ENCODE measurements around the gene TTC39C.

TTC39C gene

GRCh38 chr18:24003903-24004640 lies 10.5 kb upstream of the TTC39C start:
- peak overlapping the region; percentile 45 for H3K27ac Mint-ChIP-seq
- H3K27me3 Mint-ChIP-seq = no peaks in the 10 kb centered on the region
- H3K36me3 Mint-ChIP-seq (ENCODE audit: low read depth) = no peaks in the 10 kb centered on the region
- no peaks in the 10 kb centered on the region for H3K9me3 Mint-ChIP-seq
- no peak overlapping the region for H3K4me3 Mint-ChIP-seq
- peaks cover 70% of the 10 kb centered on the region for H3K4me1 Mint-ChIP-seq (ENCODE audit: low read depth)
- no peak for DNase-seq

- Mint-ChIP-seq H3K27me3 (no peaks in the 10 kb centered on the region), H3K9me3 (no peaks in the 10 kb centered on the region), H3K4me1 (ENCODE audit: low read depth) (peaks cover 77% of the 10 kb centered on the region), H3K27ac (no peak overlapping the region), H3K36me3 (ENCODE audit: low read depth) (no peaks in the 10 kb centered on the region), H3K4me3 (no peak overlapping the region)
- no peak for DNase-seq
Observed at GRCh38 chr18:24006712-24007313, 7.7 kb upstream of the TTC39C start.

GRCh38 chr18:24009246-24009645 lies 5.3 kb upstream of the TTC39C start:
- H3K27ac Mint-ChIP-seq = peak overlapping the region; percentile 2

GRCh38 chr18:24009651-24010333 lies 4.8 kb upstream of the TTC39C start:
- Mint-ChIP-seq H3K4me3 (no peak overlapping the region), H3K36me3 (ENCODE audit: low read depth) (no peaks in the 10 kb centered on the region), H3K27ac (peak overlapping the region; percentile 2), H3K4me1 (ENCODE audit: low read depth) (peaks cover 66% of the 10 kb centered on the region), H3K9me3 (no peaks in the 10 kb centered on the region), H3K27me3 (no peaks in the 10 kb centered on the region)
- DNase-seq = no peak

More at GRCh38 chr18:24009246-24009645, 5.3 kb upstream of the TTC39C start:
- Mint-ChIP-seq H3K4me1 (ENCODE audit: low read depth) (peaks cover 72% of the 10 kb centered on the region), H3K27me3 (no peaks in the 10 kb centered on the region), H3K9me3 (no peaks in the 10 kb centered on the region), H3K4me3 (no peak overlapping the region), H3K36me3 (ENCODE audit: low read depth) (no peaks in the 10 kb centered on the region)
- no peak for DNase-seq

- Mint-ChIP-seq H3K36me3 (ENCODE audit: low read depth) (peaks cover 8% of the 10 kb centered on the region), H3K9me3 (no peaks in the 10 kb centered on the region), H3K4me1 (ENCODE audit: low read depth) (peaks cover 65% of the 10 kb centered on the region), H3K27me3 (no peaks in the 10 kb centered on the region), H3K4me3 (no peak overlapping the region), H3K27ac (no peak overlapping the region)
- no peak for DNase-seq
Observed at GRCh38 chr18:24010673-24011072, 3.9 kb upstream of the TTC39C start.

GRCh38 chr18:24011123-24011917 lies 3.2 kb upstream of the TTC39C start:
- DNase-seq = no peak
- H3K9me3 Mint-ChIP-seq = no peaks in the 10 kb centered on the region
- peaks cover 12% of the 10 kb centered on the region for H3K36me3 Mint-ChIP-seq (ENCODE audit: low read depth)
- H3K4me3 Mint-ChIP-seq = peak overlapping the region; percentile 42
- no peaks in the 10 kb centered on the region for H3K27me3 Mint-ChIP-seq
- H3K27ac Mint-ChIP-seq = peak overlapping the region; percentile 54
- peaks cover 72% of the 10 kb centered on the region for H3K4me1 Mint-ChIP-seq (ENCODE audit: low read depth)

GRCh38 chr18:24013051-24013450 lies 1.5 kb upstream of the TTC39C start:
- no peaks in the 10 kb centered on the region for H3K27me3 Mint-ChIP-seq
- peak overlapping the region; percentile 54 for H3K27ac Mint-ChIP-seq
- peaks cover 81% of the 10 kb centered on the region for H3K4me1 Mint-ChIP-seq (ENCODE audit: low read depth)
- peaks cover 20% of the 10 kb centered on the region for H3K36me3 Mint-ChIP-seq (ENCODE audit: low read depth)
- H3K4me3 Mint-ChIP-seq = peak overlapping the region; percentile 42
- H3K9me3 Mint-ChIP-seq = no peaks in the 10 kb centered on the region
- no peak for DNase-seq

- Mint-ChIP-seq H3K9me3 (no peaks in the 10 kb centered on the region), H3K27ac (peak overlapping the region; percentile 91), H3K36me3 (ENCODE audit: low read depth) (peaks cover 28% of the 10 kb centered on the region), H3K4me3 (peak overlapping the region; percentile 89), H3K27me3 (no peaks in the 10 kb centered on the region), H3K4me1 (ENCODE audit: low read depth) (peaks cover 81% of the 10 kb centered on the region)
- peak; percentile 78 for DNase-seq
Observed at GRCh38 chr18:24014986-24015638, 558 bp downstream of the TTC39C start.

- no peaks in the 10 kb centered on the region for H3K27me3 Mint-ChIP-seq
- no peaks in the 10 kb centered on the region for H3K9me3 Mint-ChIP-seq
- no peak for DNase-seq
- peak overlapping the region; percentile 89 for H3K4me3 Mint-ChIP-seq
- H3K27ac Mint-ChIP-seq = peak overlapping the region; percentile 91
- peaks cover 32% of the 10 kb centered on the region for H3K36me3 Mint-ChIP-seq (ENCODE audit: low read depth)
- peaks cover 81% of the 10 kb centered on the region for H3K4me1 Mint-ChIP-seq (ENCODE audit: low read depth)
Observed at GRCh38 chr18:24015639-24016631, 1.4 kb downstream of the TTC39C start.

- peaks cover 34% of the 10 kb centered on the region for H3K36me3 Mint-ChIP-seq (ENCODE audit: low read depth)
- H3K27ac Mint-ChIP-seq = peak overlapping the region; percentile 91
- no peaks in the 10 kb centered on the region for H3K9me3 Mint-ChIP-seq
- peaks cover 81% of the 10 kb centered on the region for H3K4me1 Mint-ChIP-seq (ENCODE audit: low read depth)
- peak overlapping the region; percentile 89 for H3K4me3 Mint-ChIP-seq
- no peaks in the 10 kb centered on the region for H3K27me3 Mint-ChIP-seq
- no peak for DNase-seq
Observed at GRCh38 chr18:24016643-24017042, 2.1 kb downstream of the TTC39C start.

- Mint-ChIP-seq H3K27me3 (no peaks in the 10 kb centered on the region), H3K36me3 (ENCODE audit: low read depth) (peaks cover 51% of the 10 kb centered on the region), H3K4me1 (ENCODE audit: low read depth) (peaks cover 83% of the 10 kb centered on the region), H3K9me3 (no peaks in the 10 kb centered on the region), H3K27ac (peak overlapping the region; percentile 96), H3K4me3 (peak overlapping the region; percentile 89)
- DNase-seq = no peak
Observed at GRCh38 chr18:24018299-24018886, 3.8 kb downstream of the TTC39C start.

- H3K4me3 Mint-ChIP-seq = peak overlapping the region; percentile 89
- DNase-seq = peak; percentile 51
- no peaks in the 10 kb centered on the region for H3K27me3 Mint-ChIP-seq
- peaks cover 62% of the 10 kb centered on the region for H3K36me3 Mint-ChIP-seq (ENCODE audit: low read depth)
- no peaks in the 10 kb centered on the region for H3K9me3 Mint-ChIP-seq
- peak overlapping the region; percentile 96 for H3K27ac Mint-ChIP-seq
- H3K4me1 Mint-ChIP-seq (ENCODE audit: low read depth) = peaks cover 91% of the 10 kb centered on the region
Observed at GRCh38 chr18:24019641-24020331, 5.2 kb downstream of the TTC39C start.
